GM23338 (cell line): ENCODE results near the gene TRIM52.
A peak's percentile ranks its signal among the peaks of the same experiment; 100 is the strongest.

Source experiments
- CTCF ChIP-seq, 2 experiments: fragments of 200-600 bp in 1 of 2; sonication (generic) in 1 of 2; conservative IDR thresholded peaks; 2 replicates each; pipeline versions ENCODE4 v1.5.1 to v1.6.1; 2016 to 2017; ENCODE audit warnings: antibody characterized with exemption in 2 of 2, low read depth in 2 of 2, mild to moderate bottlenecking in 2 of 2, moderate library complexity in 1 of 2
- EZH2 ChIP-seq: fragments of 200-600 bp; sonication (generic); IDR thresholded peaks from one replicate; pipeline ENCODE4 v1.8.0; 2017; ENCODE audit warnings: antibody characterized with exemption, mild to moderate bottlenecking, low read depth; ENCODE audit not compliant: unreplicated experiment
- JUNB ChIP-seq: IDR thresholded peaks from one replicate; pipeline ENCODE4 v1.6.1; 2016; ENCODE audit warnings: antibody characterized with exemption; ENCODE audit not compliant: unreplicated experiment
- POLR2AphosphoS5 ChIP-seq: IDR thresholded peaks from 2 replicates; pipeline ENCODE4 v1.6.1; 2016; ENCODE audit warnings: antibody characterized with exemption, low read depth

- TF ChIP-seq CTCF (conservative IDR thresholded peaks at IDR 0.05; ENCODE audit: low read depth in 2 of 2) (no peak), POLR2AphosphoS5 (peak; percentile 97), EZH2 (no peak), JUNB (no peak)
Measured at GRCh38 chr5:181243564-181244343, 17.2 kb downstream of the TRIM52 start, which contains the start of gene RACK1.
